Measurements from ENCODE around the gene ATP8A1.

The ATP8A1 gene

DNA sequence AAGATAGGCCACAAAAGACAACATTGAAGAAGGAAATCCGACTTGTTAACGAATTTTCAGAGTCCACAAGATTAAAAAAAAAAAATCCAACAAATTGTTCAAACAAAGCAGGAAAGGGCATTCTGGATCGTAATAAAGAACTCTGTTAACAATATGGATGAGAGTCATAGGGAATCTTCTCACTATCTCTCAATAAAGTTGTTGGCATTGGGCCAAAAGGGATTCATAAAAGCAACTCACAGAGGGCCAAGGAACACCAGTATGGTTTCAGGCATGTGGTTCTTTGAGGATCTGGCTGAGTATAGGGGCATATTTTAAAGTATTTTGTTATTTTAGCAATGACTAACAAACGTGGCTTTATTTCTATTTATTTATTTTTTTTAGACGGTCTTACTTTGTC, 210.1 kb downstream of the ATP8A1 start:
- no peaks in the 10 kb centered on the region for H3K4me1 ChIP-seq (ENCODE audit: control insufficient read depth, low read length)
- H3K79me2 ChIP-seq (ENCODE audit: control insufficient read depth, low read length) = no peaks in the 10 kb centered on the region
- H3F3A ChIP-seq (ENCODE audit: control insufficient read depth, insufficient read depth) = no peaks in the 10 kb centered on the region
- no peaks in the 10 kb centered on the region for H3K9me3 ChIP-seq (ENCODE audit: control insufficient read depth, insufficient read depth, low read length)
- no peak for TF ChIP-seq EZH2phosphoT487 (IDR thresholded peaks at IDR 0.05; ENCODE audit: borderline replicate concordance, low read length)
- no peaks in the 10 kb centered on the region for H4K20me1 ChIP-seq (ENCODE audit: control insufficient read depth, insufficient read depth, low read depth, low read length)
- no peaks in the 10 kb centered on the region for H3K27me3 ChIP-seq (ENCODE audit: control insufficient read depth, low read length)
- H3K9me2 ChIP-seq (replicated peaks; ENCODE audit: control insufficient read depth, low read length) = no peaks in the 10 kb centered on the region
- H3K4me2 ChIP-seq (ENCODE audit: low read length) = no peak overlapping the region
- no peak overlapping the region for H3K27ac ChIP-seq (ENCODE audit: low read depth, low read length)
- H3K36me3 ChIP-seq (ENCODE audit: control insufficient read depth, low read length) = peaks cover 31% of the 10 kb centered on the region
- no peak overlapping the region for H3K4me3 ChIP-seq (ENCODE audit: low read length)

DNA sequence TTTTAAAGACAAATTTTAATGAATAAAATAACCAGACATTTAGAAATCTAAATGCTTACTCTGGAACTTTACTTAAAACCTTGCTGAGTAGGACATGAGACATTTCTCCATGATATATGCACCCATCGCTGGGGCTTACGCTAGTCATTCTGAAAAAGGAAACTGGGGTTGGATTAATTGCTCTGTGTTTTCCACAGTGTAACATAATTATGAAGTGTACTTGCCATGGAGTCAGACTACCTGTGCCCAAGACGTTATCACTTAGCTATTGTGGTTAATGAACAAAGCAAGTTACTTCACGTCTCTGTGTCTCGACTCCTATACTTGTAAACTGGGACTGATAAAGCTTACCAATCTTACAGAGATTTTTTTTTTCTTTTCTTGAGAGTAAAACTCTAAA, 211.9 kb downstream of the ATP8A1 start:
- peaks cover 21% of the 10 kb centered on the region for H3K36me3 ChIP-seq (ENCODE audit: control insufficient read depth, low read length)
- TF ChIP-seq, protein P1, sequence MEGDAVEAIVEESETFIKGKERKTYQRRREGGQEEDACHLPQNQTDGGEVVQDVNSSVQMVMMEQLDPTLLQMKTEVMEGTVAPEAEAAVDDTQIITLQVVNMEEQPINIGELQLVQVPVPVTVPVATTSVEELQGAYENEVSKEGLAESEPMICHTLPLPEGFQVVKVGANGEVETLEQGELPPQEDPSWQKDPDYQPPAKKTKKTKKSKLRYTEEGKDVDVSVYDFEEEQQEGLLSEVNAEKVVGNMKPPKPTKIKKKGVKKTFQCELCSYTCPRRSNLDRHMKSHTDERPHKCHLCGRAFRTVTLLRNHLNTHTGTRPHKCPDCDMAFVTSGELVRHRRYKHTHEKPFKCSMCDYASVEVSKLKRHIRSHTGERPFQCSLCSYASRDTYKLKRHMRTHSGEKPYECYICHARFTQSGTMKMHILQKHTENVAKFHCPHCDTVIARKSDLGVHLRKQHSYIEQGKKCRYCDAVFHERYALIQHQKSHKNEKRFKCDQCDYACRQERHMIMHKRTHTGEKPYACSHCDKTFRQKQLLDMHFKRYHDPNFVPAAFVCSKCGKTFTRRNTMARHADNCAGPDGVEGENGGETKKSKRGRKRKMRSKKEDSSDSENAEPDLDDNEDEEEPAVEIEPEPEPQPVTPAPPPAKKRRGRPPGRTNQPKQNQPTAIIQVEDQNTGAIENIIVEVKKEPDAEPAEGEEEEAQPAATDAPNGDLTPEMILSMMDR (IDR thresholded peaks at IDR 0.05; ENCODE audit: low read depth, low read length, poor library complexity, severe bottlenecking) = no peak
- no peak for TF ChIP-seq EZH2phosphoT487 (IDR thresholded peaks at IDR 0.05; ENCODE audit: borderline replicate concordance, low read length)

GRCh38 chr4:42442601-42443000, 214.3 kb downstream of the ATP8A1 start:
- Histone ChIP-seq H3K4me2 (ENCODE audit: low read length) (no peak overlapping the region), H3K4me3 (ENCODE audit: low read length) (no peak overlapping the region), H3F3A (ENCODE audit: control insufficient read depth, insufficient read depth) (no peaks in the 10 kb centered on the region), H3K79me2 (ENCODE audit: control insufficient read depth, low read length) (no peaks in the 10 kb centered on the region), H3K9me3 (ENCODE audit: control insufficient read depth, insufficient read depth, low read length) (no peaks in the 10 kb centered on the region), H3K9me2 (replicated peaks; ENCODE audit: control insufficient read depth, low read length) (no peaks in the 10 kb centered on the region), H3K36me3 (ENCODE audit: control insufficient read depth, low read length) (peaks cover 21% of the 10 kb centered on the region), H3K4me1 (ENCODE audit: control insufficient read depth, low read length) (no peaks in the 10 kb centered on the region), H4K20me1 (ENCODE audit: control insufficient read depth, insufficient read depth, low read depth, low read length) (no peaks in the 10 kb centered on the region), H3K27ac (ENCODE audit: low read depth, low read length) (no peak overlapping the region), H3K27me3 (ENCODE audit: control insufficient read depth, low read length) (no peaks in the 10 kb centered on the region)
- TF ChIP-seq, protein P1 (IDR thresholded peaks at IDR 0.05; ENCODE audit: low read depth, low read length, poor library complexity, severe bottlenecking) = no peak
- no peak for TF ChIP-seq EZH2phosphoT487 (IDR thresholded peaks at IDR 0.05; ENCODE audit: borderline replicate concordance, low read length)

More for the DNA sequence above, 211.9 kb downstream of the ATP8A1 start:
- Histone ChIP-seq H4K20me1 (ENCODE audit: control insufficient read depth, insufficient read depth, low read depth, low read length) (no peaks in the 10 kb centered on the region), H3K4me1 (ENCODE audit: control insufficient read depth, low read length) (no peaks in the 10 kb centered on the region), H3K4me3 (ENCODE audit: low read length) (no peak overlapping the region), H3K27ac (ENCODE audit: low read depth, low read length) (no peak overlapping the region), H3K9me3 (ENCODE audit: control insufficient read depth, insufficient read depth, low read length) (no peaks in the 10 kb centered on the region), H3K27me3 (ENCODE audit: control insufficient read depth, low read length) (no peaks in the 10 kb centered on the region), H3K9me2 (replicated peaks; ENCODE audit: control insufficient read depth, low read length) (no peaks in the 10 kb centered on the region), H3K4me2 (ENCODE audit: low read length) (no peak overlapping the region), H3F3A (ENCODE audit: control insufficient read depth, insufficient read depth) (no peaks in the 10 kb centered on the region), H3K79me2 (ENCODE audit: control insufficient read depth, low read length) (no peaks in the 10 kb centered on the region)

DNA sequence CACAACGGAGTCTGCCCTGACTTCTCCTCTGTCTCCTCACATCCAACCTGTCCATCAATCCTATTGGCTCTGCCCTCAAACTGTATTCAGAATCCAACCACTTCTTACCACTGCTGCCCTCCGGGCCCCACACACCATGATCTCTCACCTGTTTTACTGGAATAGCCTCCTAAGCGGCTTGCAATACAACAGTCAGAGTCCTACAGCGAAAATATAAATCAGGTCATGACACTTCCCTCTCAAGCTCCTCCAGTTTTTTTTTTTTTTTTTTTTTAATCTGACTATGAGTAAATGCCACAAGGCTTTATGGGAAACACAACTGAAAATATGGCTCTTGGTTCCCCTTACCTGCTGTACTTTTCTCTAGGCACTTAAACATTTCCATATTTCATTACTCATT, 216.8 kb downstream of the ATP8A1 start:
- no peaks in the 10 kb centered on the region for H3K79me2 ChIP-seq (ENCODE audit: control insufficient read depth, low read length)
- H3K36me3 ChIP-seq (ENCODE audit: control insufficient read depth, low read length) = peaks cover 26% of the 10 kb centered on the region
- H3K27ac ChIP-seq (ENCODE audit: low read depth, low read length) = no peak overlapping the region
- no peaks in the 10 kb centered on the region for H3F3A ChIP-seq (ENCODE audit: control insufficient read depth, insufficient read depth)
- no peak overlapping the region for H3K4me2 ChIP-seq (ENCODE audit: low read length)
- no peaks in the 10 kb centered on the region for H3K27me3 ChIP-seq (ENCODE audit: control insufficient read depth, low read length)
- no peaks in the 10 kb centered on the region for H3K9me2 ChIP-seq (replicated peaks; ENCODE audit: control insufficient read depth, low read length)
- TF ChIP-seq EZH2phosphoT487 (IDR thresholded peaks at IDR 0.05; ENCODE audit: borderline replicate concordance, low read length) = no peak
- TF ChIP-seq, protein P1 (IDR thresholded peaks at IDR 0.05; ENCODE audit: low read depth, low read length, poor library complexity, severe bottlenecking) = no peak
- no peaks in the 10 kb centered on the region for H4K20me1 ChIP-seq (ENCODE audit: control insufficient read depth, insufficient read depth, low read depth, low read length)
- no peaks in the 10 kb centered on the region for H3K9me3 ChIP-seq (ENCODE audit: control insufficient read depth, insufficient read depth, low read length)
- H3K4me1 ChIP-seq (ENCODE audit: control insufficient read depth, low read length) = no peaks in the 10 kb centered on the region
- no peak overlapping the region for H3K4me3 ChIP-seq (ENCODE audit: low read length)
